A673 (cell line): Measurements from ENCODE around the gene HMCN1.

Source experiments
- CTCF ChIP-seq: fragments of 300-800, 200-600 bp; sonication (generic); conservative IDR thresholded peaks from 2 replicates; pipeline ENCODE4 v1.5.1; 2017; ENCODE audit warnings: low read depth, mild to moderate bottlenecking, antibody characterized with exemption, low read length, moderate library complexity, mixed read lengths
- EZH2 ChIP-seq: fragments of 200-600 bp; sonication (generic); IDR thresholded peaks from 2 replicates; pipeline ENCODE4 v1.6.1; 2017; ENCODE audit warnings: borderline replicate concordance, low read depth, mild to moderate bottlenecking, mixed read lengths, antibody characterized with exemption, low read length; ENCODE audit not compliant: poor library complexity, severe bottlenecking

- TF ChIP-seq CTCF (no peak), EZH2 (no peak)
Measured at GRCh38 chr1:186164773-186165172, 430.6 kb downstream of the HMCN1 start.
